Cerebellar nuclear complex (tissue), 1 donor: Measurements from ENCODE around the gene OR51L1.

Source experiments
- DNase-seq, 2 experiments: peaks; one replicate each; lab custom pipeline; 2025; lab: John Stamatoyannopoulos, UW

OR51L1 gene

DNA sequence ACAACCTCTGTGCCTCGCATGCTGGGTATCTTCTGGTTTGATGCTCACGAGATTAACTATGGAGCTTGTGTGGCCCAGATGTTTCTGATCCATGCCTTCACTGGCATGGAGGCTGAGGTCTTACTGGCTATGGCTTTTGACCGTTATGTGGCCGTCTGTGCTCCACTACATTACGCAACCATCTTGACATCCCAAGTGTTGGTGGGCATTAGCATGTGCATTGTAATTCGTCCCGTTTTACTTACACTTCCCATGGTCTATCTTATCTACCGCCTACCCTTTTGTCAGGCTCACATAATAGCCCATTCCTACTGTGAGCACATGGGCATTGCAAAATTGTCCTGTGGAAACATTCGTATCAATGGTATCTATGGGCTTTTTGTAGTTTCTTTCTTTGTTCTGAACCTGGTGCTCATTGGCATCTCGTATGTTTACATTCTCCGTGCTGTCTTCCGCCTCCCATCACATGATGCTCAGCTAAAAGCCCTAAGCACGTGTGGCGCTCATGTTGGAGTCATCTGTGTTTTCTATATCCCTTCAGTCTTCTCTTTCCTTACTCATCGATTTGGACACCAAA is 52.2 kb downstream of the OR51L1 start:
- DNase-seq: no peak
